Transverse colon (tissue), 4 donors: Measurements from ENCODE around the gene PXN. TPM values are rescaled to one million over a fixed set of nuclear protein-coding genes. Genes with fewer than 3 reads are reported as not detected.

Experiments
- DNase-seq: peaks from one replicate; pipeline ENCODE4 v3.0.0-alpha.2; 2019
- H3K27ac ChIP-seq, 4 donors: fragments of 200-600 bp; sonication (generic); 2 replicates each; pipeline ENCODE4 v1.5.1; 2016 to 2018; ENCODE audit warnings: inconsistent platforms in 4 of 4
- H3K27me3 ChIP-seq: fragments of 200-600 bp; sonication (generic); 2 replicates; pipeline ENCODE4 v1.5.1; 2017; ENCODE audit warnings: inconsistent platforms
- H3K36me3 ChIP-seq, 4 donors: fragments of 200-600 bp; sonication (generic); 2 replicates each; pipeline ENCODE4 v1.5.1; 2017 to 2019; ENCODE audit warnings: inconsistent platforms in 4 of 4
- H3K4me1 ChIP-seq, 4 donors: fragments of 200-600 bp; sonication (generic); 2 replicates each; pipeline ENCODE4 v1.5.1; 2017 to 2020; ENCODE audit warnings: inconsistent platforms in 4 of 4
- H3K4me3 ChIP-seq, 4 donors: fragments of 200-600 bp; sonication (generic); 1 replicate in 1 of 4; 2 replicates in 3 of 4; pipeline versions ENCODE4 v1.5.1 to v1.6.1; 2017 to 2019; ENCODE audit warnings: inconsistent platforms in 4 of 4
- H3K9me3 ChIP-seq, 2 donors: fragments of 200-600 bp; sonication (generic); 2 replicates each; pipeline ENCODE4 v1.5.1; 2017 to 2019; ENCODE audit warnings: inconsistent platforms in 2 of 2
- EP300 ChIP-seq: sonication (generic); formaldehyde crosslinking; IDR thresholded peaks from one replicate; pipeline ENCODE4 v1.6.1; 2017; ENCODE audit warnings: antibody characterized with exemption, low read depth
- POLR2A ChIP-seq: fragments of 450-650 bp; IDR thresholded peaks from one replicate; pipeline ENCODE4 v1.6.1; 2016; ENCODE audit warnings: antibody characterized with exemption, mild to moderate bottlenecking, moderate library complexity
- POLR2AphosphoS5 ChIP-seq, 3 donors: sonication (generic); formaldehyde crosslinking; IDR thresholded peaks; one replicate each; pipeline ENCODE4 v1.6.1; 2016; ENCODE audit warnings: antibody characterized with exemption in 3 of 3
- whole genome bisulfite sequencing, 2 donors: methylation state at CpG; one replicate each; pipeline ENCODE4 v1.1.5; 2018; ENCODE audit warnings: low coverage in 1 of 2; 5-methylcytosine and 5-hydroxymethylcytosine counted together
- in situ Hi-C, 4 donors: fragments of 200-750 bp; cut with MboI; loops; one replicate each; pipeline versions ENCODE4 v1.15.0 to v1.15.1; 2017; ENCODE audit warnings: low sequenced_read_pairs in 3 of 4, low pct_ligation_motif_present in 1 of 4, low pct_unique_long_range_greater_than_20kb in 1 of 4
- intact Hi-C: fragments of 100-400 bp; cut with DNase I; formaldehyde crosslinking; loops from one replicate; pipeline ENCODE4 v1.15.1; 2023; ENCODE audit warnings: low total_unique reads
- total RNA-seq, 4 donors: library from RNA; depleted of rRNA; stranded (reverse); fragments of >200 nt; gene quantifications; one replicate each; pipeline ENCODE4 v1.1.0, GENCODE V29; 2016
- TF ChIP-seq, protein P1 (sequence below), 5 experiments: fragments of 200-600 bp in 3 of 5; fragments of 450-650 bp in 2 of 5; sonication (generic) in 3 of 5; IDR thresholded peaks; 1 replicate in 2 of 5; 2 replicates in 3 of 5; pipeline ENCODE4 v1.5.1; 2016 to 2017; ENCODE audit warnings: antibody characterized with exemption in 5 of 5, inconsistent platforms in 3 of 5, mild to moderate bottlenecking in 2 of 5, moderate library complexity in 1 of 5

PXN gene
- total RNA-seq, 4 donors from 2014 or later: 101 to 328 (median 198) TPM

GRCh38 chr12:120168337-120168736 is 97.2 kb downstream of the PXN start:
- Histone ChIP-seq H3K4me1 (no peaks in the 10 kb centered on the region), H3K4me3 (no peak overlapping the region), H3K9me3 (no peaks in the 10 kb centered on the region), H3K36me3 (peaks cover 0 to 80% (median 40%) of the 10 kb centered on the region in 4 donors), H3K27ac (no peak overlapping the region), H3K27me3 (no peaks in the 10 kb centered on the region)
- intact Hi-C loops (no loop called here), in situ Hi-C loops (no loop called here)
- TF ChIP-seq EP300 (no peak), POLR2A (no peak), POLR2AphosphoS5 (IDR thresholded peaks at IDR 0.05) (no peak)
- TF ChIP-seq, protein P1, sequence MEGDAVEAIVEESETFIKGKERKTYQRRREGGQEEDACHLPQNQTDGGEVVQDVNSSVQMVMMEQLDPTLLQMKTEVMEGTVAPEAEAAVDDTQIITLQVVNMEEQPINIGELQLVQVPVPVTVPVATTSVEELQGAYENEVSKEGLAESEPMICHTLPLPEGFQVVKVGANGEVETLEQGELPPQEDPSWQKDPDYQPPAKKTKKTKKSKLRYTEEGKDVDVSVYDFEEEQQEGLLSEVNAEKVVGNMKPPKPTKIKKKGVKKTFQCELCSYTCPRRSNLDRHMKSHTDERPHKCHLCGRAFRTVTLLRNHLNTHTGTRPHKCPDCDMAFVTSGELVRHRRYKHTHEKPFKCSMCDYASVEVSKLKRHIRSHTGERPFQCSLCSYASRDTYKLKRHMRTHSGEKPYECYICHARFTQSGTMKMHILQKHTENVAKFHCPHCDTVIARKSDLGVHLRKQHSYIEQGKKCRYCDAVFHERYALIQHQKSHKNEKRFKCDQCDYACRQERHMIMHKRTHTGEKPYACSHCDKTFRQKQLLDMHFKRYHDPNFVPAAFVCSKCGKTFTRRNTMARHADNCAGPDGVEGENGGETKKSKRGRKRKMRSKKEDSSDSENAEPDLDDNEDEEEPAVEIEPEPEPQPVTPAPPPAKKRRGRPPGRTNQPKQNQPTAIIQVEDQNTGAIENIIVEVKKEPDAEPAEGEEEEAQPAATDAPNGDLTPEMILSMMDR (IDR thresholded peaks at IDR 0.05): no peak
- DNase-seq: no peak
- 98% methylated on average over 4 of the region's 4 CpGs; no CpG with 5 or more reads in 1 of the 2 donors for WGBS, 2 donors

DNA sequence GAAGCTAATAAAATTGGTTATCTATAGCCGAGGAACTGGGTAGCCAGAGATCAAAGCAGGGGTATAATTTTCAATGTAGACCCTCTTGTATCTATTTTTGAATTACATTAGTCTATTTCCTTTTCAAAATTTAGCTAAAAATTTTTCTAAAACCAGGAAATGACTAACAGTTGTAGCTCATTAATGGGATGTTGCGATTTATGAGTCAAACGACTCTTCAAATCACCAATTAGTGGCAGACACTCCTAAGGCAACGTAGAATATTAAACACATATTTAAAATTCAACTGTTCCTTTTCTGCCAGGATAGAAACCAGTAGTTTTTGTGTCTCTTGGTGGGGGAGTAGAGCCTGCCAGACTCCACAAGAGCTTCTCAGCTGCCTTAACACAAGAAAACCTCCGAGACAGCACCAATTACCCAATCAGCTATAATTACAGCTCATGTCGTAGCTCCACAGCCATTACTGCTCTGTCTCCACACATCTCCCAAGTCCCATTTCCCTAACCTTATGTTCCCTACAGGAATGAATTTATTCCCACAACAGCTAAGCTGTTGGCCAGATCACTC is 97.9 kb downstream of the PXN start:
- 84 to 96% methylated on average over 6 of the region's 6 CpGs for WGBS, 2 donors
- no peaks in the 10 kb centered on the region for H3K4me1 ChIP-seq
- in situ Hi-C loops: no loop called here
- no peak overlapping the region for H3K4me3 ChIP-seq
- peaks cover 0 to 80% (median 41%) of the 10 kb centered on the region in 4 donors for H3K36me3 ChIP-seq
- no peak overlapping the region for H3K27ac ChIP-seq
- TF ChIP-seq POLR2AphosphoS5 (IDR thresholded peaks at IDR 0.05): no peak
- TF ChIP-seq, protein P1 (IDR thresholded peaks at IDR 0.05): no peak
- TF ChIP-seq EP300: no peak
- TF ChIP-seq POLR2A: no peak
- no peak for DNase-seq
- no peaks in the 10 kb centered on the region for H3K9me3 ChIP-seq
- intact Hi-C loops: no loop called here
- no peaks in the 10 kb centered on the region for H3K27me3 ChIP-seq

DNA sequence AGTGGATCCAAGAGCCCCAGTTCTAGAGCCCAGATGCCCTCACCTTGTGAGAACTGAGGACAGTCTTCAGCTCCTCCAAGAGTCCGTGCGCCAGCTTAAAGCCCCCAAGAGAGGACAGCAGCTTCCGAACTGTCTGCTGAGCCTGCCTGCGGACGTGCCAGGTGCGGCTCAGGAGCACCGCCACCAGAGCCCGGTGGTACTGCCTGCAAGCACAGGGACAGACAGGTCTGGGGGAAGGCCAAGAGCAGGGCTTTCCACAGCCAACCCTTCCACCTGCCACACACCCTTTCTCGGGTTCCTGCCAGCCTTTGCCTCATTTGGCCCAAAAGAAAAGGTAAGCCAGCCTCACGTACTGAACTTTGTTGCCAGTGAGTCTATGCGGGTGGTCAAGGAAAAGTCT is 101.2 kb downstream of the PXN start:
- 94% methylated on average over 11 of the region's 11 CpGs; no CpG with 5 or more reads in 1 of the 2 donors for WGBS, 2 donors
- Histone ChIP-seq H3K27ac (no peak overlapping the region), H3K9me3 (no peaks in the 10 kb centered on the region), H3K4me3 (no peak overlapping the region), H3K27me3 (no peaks in the 10 kb centered on the region), H3K36me3 (peaks cover 0 to 83% (median 47%) of the 10 kb centered on the region in 4 donors), H3K4me1 (no peaks in the 10 kb centered on the region)
- in situ Hi-C loops: no loop called here
- intact Hi-C loops: no loop called here
- TF ChIP-seq EP300 (no peak), POLR2AphosphoS5 (IDR thresholded peaks at IDR 0.05) (no peak)
- TF ChIP-seq, protein P1 (IDR thresholded peaks at IDR 0.05): no peak
- DNase-seq: no peak

DNA sequence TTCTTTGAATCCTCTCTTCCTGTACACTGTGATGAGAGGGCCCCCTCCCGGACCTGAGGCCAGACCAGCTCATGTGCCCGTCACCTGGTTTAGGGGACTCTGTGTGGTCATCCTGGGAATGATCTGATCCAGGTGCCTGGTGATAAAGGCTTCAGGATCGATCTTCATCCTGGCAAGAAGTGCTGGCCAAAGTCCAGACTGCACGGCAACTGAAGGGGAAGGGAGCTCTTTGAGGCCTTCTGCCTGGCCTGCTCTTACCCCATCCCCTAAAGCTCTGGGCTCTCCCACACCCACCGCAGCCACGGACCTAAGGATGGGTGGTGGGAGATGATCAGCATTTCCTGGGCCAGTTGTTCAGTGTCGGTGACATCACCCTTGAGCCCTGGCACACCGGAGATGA is 102.8 kb downstream of the PXN start:
- no peaks in the 10 kb centered on the region for H3K27me3 ChIP-seq
- intact Hi-C loops (no loop called here), in situ Hi-C loops (no loop called here)
- H3K36me3 ChIP-seq: peaks cover 0 to 77% (median 42%) of the 10 kb centered on the region in 4 donors
- no peaks in the 10 kb centered on the region for H3K9me3 ChIP-seq
- no peak for DNase-seq
- no peak overlapping the region for H3K27ac ChIP-seq
- 84 to 100% methylated on average over 1 to 8 of the region's 8 CpGs for WGBS, 2 donors
- H3K4me3 ChIP-seq: no peak overlapping the region
- no peak for TF ChIP-seq POLR2A
- TF ChIP-seq EP300: no peak
- no peak for TF ChIP-seq POLR2AphosphoS5 (IDR thresholded peaks at IDR 0.05)
- TF ChIP-seq, protein P1 (IDR thresholded peaks at IDR 0.05): no peak
- H3K4me1 ChIP-seq: no peaks in the 10 kb centered on the region
